Breast epithelium (tissue), 3 donors: ENCODE data around the gene FCRL6.

Experiments
- POLR2A ChIP-seq: fragments of 450-650 bp; IDR thresholded peaks from one replicate; pipeline ENCODE4 v1.6.1; 2016; ENCODE audit warnings: antibody characterized with exemption, mild to moderate bottlenecking, moderate library complexity
- POLR2AphosphoS5 ChIP-seq, 3 donors: sonication (generic); formaldehyde crosslinking; IDR thresholded peaks; one replicate each; pipeline ENCODE4 v1.6.1; 2017; ENCODE audit warnings: antibody characterized with exemption in 3 of 3
- TF ChIP-seq, protein P1 (sequence below), 3 donors: fragments of 450-650 bp; IDR thresholded peaks; one replicate each; pipeline ENCODE4 v1.5.1; 2016 to 2017; ENCODE audit warnings: antibody characterized with exemption in 3 of 3, mild to moderate bottlenecking in 3 of 3, moderate library complexity in 3 of 3

DNA sequence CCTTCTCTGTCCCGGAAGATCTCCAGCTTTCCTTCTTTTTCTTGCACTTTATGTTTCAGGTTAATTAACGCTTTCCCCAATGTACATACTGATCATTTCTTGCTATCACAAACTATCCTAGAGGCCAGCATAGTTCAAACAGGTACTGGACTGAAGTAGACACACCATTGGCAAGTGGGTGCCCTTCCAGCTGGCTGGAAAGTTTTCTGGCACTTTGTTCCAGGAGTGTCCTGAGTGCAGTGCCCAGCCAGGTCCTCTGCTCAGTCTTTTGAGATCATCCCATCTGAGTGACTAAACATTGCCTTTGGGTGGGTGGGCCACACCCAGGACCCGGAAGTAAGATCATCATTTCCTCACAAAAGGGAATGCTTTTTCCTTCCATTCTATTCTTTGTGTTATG, 36.4 kb upstream of the FCRL6 start:
- TF ChIP-seq POLR2AphosphoS5 (IDR thresholded peaks at IDR 0.05): no peak
- no peak for TF ChIP-seq POLR2A
- TF ChIP-seq, protein P1, sequence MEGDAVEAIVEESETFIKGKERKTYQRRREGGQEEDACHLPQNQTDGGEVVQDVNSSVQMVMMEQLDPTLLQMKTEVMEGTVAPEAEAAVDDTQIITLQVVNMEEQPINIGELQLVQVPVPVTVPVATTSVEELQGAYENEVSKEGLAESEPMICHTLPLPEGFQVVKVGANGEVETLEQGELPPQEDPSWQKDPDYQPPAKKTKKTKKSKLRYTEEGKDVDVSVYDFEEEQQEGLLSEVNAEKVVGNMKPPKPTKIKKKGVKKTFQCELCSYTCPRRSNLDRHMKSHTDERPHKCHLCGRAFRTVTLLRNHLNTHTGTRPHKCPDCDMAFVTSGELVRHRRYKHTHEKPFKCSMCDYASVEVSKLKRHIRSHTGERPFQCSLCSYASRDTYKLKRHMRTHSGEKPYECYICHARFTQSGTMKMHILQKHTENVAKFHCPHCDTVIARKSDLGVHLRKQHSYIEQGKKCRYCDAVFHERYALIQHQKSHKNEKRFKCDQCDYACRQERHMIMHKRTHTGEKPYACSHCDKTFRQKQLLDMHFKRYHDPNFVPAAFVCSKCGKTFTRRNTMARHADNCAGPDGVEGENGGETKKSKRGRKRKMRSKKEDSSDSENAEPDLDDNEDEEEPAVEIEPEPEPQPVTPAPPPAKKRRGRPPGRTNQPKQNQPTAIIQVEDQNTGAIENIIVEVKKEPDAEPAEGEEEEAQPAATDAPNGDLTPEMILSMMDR (IDR thresholded peaks at IDR 0.05): no peak
